Measurements from ENCODE around the gene E4F1. TPM values are rescaled to one million over a fixed set of nuclear protein-coding genes. Genes with fewer than 3 reads are reported as not detected.

The E4F1 gene
- total and polyA plus RNA-seq, 2 of the 13 experiments (the other 11 are each of a cell fraction or from before 2014, with no cell fraction given), result 13.8 to 19.5 TPM

DNA sequence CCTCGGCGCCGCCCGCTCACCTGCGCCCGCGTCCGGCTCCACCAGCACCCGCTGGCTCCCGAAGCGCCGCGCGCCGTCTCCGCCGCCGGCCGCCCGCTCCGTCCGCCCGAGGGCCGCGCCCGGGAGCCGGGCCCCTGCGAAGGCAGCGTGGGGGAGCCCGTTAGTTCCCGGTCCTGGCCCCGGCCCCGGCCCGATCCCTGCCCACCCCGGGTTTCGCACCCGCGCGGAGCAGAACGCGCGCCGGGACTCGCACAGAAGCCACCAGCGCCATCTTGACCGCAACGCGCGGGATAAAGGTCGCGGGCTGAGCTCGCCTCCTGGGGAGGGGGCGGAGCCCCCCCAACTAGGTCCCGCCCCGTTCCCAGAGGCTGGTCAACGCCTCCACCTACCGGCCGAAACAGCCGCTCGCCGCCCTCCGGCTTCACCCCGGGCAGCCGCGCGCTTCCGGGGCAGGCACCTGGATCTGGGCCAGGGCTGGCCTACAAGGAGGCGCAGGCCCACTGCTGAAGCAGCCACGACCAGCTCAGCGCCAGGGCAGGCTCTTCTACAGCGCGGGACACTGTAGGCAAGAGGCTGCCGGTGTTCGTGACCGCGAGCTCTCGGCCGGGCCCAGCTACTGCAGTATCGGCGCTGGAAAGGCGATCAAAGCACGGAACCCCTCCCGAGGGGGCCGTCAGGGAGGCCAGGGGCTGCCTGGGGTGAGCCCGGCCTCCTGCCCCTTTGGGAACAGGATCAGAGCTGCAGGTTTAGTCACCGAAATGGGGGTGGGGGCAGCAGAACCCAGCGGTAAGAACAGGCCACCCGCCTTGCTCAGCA is 28.1 kb downstream of the E4F1 start, which contains the start of gene ECI1 (continued):
- TF ChIP-seq, protein P1, sequence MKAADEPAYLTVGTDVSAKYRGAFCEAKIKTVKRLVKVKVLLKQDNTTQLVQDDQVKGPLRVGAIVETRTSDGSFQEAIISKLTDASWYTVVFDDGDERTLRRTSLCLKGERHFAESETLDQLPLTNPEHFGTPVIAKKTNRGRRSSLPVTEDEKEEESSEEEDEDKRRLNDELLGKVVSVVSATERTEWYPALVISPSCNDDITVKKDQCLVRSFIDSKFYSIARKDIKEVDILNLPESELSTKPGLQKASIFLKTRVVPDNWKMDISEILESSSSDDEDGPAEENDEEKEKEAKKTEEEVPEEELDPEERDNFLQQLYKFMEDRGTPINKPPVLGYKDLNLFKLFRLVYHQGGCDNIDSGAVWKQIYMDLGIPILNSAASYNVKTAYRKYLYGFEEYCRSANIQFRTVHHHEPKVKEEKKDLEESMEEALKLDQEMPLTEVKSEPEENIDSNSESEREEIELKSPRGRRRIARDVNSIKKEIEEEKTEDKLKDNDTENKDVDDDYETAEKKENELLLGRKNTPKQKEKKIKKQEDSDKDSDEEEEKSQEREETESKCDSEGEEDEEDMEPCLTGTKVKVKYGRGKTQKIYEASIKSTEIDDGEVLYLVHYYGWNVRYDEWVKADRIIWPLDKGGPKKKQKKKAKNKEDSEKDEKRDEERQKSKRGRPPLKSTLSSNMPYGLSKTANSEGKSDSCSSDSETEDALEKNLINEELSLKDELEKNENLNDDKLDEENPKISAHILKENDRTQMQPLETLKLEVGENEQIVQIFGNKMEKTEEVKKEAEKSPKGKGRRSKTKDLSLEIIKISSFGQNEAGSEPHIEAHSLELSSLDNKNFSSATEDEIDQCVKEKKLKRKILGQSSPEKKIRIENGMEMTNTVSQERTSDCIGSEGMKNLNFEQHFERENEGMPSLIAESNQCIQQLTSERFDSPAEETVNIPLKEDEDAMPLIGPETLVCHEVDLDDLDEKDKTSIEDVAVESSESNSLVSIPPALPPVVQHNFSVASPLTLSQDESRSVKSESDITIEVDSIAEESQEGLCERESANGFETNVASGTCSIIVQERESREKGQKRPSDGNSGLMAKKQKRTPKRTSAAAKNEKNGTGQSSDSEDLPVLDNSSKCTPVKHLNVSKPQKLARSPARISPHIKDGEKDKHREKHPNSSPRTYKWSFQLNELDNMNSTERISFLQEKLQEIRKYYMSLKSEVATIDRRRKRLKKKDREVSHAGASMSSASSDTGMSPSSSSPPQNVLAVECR (CRISPR knock-in tag; IDR thresholded peaks at IDR 0.05; ENCODE audit: borderline replicate concordance), result peak; percentile 89
- no peak for TF ChIP-seq NR1H2 (CRISPR knock-in tag; IDR thresholded peaks at IDR 0.05; ENCODE audit: borderline replicate concordance, low read depth)
- TF ChIP-seq CHD4 (IDR thresholded peaks at IDR 0.05; ENCODE audit: borderline replicate concordance, low read length), result no peak
- 0 out of 2 replicates have a peak, but pooled peaks have one; percentile 40 for TF ChIP-seq ZSCAN29 (CRISPR knock-in tag; conservative IDR thresholded peaks at IDR 0.05)
- TF ChIP-seq, protein P2, sequence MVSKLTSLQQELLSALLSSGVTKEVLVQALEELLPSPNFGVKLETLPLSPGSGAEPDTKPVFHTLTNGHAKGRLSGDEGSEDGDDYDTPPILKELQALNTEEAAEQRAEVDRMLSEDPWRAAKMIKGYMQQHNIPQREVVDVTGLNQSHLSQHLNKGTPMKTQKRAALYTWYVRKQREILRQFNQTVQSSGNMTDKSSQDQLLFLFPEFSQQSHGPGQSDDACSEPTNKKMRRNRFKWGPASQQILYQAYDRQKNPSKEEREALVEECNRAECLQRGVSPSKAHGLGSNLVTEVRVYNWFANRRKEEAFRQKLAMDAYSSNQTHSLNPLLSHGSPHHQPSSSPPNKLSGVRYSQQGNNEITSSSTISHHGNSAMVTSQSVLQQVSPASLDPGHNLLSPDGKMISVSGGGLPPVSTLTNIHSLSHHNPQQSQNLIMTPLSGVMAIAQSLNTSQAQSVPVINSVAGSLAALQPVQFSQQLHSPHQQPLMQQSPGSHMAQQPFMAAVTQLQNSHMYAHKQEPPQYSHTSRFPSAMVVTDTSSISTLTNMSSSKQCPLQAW (CRISPR knock-in tag; IDR thresholded peaks at IDR 0.05), result peak; percentile 98
- 0 out of 2 replicates have a peak, but pooled peaks have one; percentile 55 for TF ChIP-seq ZFYVE20 (CRISPR knock-in tag; IDR thresholded peaks at IDR 0.05; ENCODE audit: borderline replicate concordance, low read depth)
- TF ChIP-seq MIER2 (CRISPR knock-in tag; IDR thresholded peaks at IDR 0.05), result peak; percentile 24; the same call in 1 of the 2 replicates
- no peak for TF ChIP-seq SOX13 (IDR thresholded peaks at IDR 0.05)
- TF ChIP-seq SOX13 (CRISPR knock-in tag; conservative IDR thresholded peaks at IDR 0.05 in 1 of 2, IDR thresholded peaks at IDR 0.05 in 1 of 2), result peak in 1 of 2 experiments; percentile 55; a peak in 2 of 4 replicates
- TF ChIP-seq, protein P3, sequence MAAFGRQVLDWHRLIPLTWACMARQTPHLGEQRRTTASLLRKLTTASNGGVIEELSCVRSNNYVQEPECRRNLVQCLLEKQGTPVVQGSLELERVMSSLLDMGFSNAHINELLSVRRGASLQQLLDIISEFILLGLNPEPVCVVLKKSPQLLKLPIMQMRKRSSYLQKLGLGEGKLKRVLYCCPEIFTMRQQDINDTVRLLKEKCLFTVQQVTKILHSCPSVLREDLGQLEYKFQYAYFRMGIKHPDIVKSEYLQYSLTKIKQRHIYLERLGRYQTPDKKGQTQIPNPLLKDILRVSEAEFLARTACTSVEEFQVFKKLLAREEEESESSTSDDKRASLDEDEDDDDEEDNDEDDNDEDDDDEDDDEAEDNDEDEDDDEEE (CRISPR knock-in tag; IDR thresholded peaks at IDR 0.05), result peak; percentile 93
- peak; percentile 71 for TF ChIP-seq MED8 (CRISPR knock-in tag; IDR thresholded peaks at IDR 0.05; ENCODE audit: insufficient replicate concordance)
- TF ChIP-seq JUN (CRISPR knock-in tag; IDR thresholded peaks at IDR 0.05), result no peak
- TF ChIP-seq, protein P4, sequence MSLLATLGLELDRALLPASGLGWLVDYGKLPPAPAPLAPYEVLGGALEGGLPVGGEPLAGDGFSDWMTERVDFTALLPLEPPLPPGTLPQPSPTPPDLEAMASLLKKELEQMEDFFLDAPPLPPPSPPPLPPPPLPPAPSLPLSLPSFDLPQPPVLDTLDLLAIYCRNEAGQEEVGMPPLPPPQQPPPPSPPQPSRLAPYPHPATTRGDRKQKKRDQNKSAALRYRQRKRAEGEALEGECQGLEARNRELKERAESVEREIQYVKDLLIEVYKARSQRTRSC (CRISPR knock-in tag; IDR thresholded peaks at IDR 0.05; ENCODE audit: low read depth), result no peak
- TF ChIP-seq NFE2 (CRISPR knock-in tag; IDR thresholded peaks at IDR 0.05), result no peak
- TF ChIP-seq ZMYM3 (CRISPR knock-in tag; IDR thresholded peaks at IDR 0.05), result peak; percentile 49; the same call in 1 of the 2 replicates
- peak; percentile 69; the same call in 1 of the 2 replicates for TF ChIP-seq SOX5 (CRISPR knock-in tag; IDR thresholded peaks at IDR 0.05; ENCODE audit: borderline replicate concordance)
- TF ChIP-seq TCF12 (IDR thresholded peaks at IDR 0.05), result no peak
- TF ChIP-seq TCF12 (CRISPR knock-in tag; IDR thresholded peaks at IDR 0.05), result no peak; the same call in 1 of the 2 replicates
- peak; percentile 57; the same call in 1 of the 2 replicates for TF ChIP-seq ZNF563 (CRISPR knock-in tag; IDR thresholded peaks at IDR 0.05)
- peak; percentile 84 for TF ChIP-seq ZNF225 (CRISPR knock-in tag; IDR thresholded peaks at IDR 0.05)
